IMR-90 (cell line): ENCODE data around the gene EPHB1. TPM values are rescaled to one million over a fixed set of nuclear protein-coding genes. Genes with fewer than 3 reads are reported as not detected.

ENCODE experiments used
- ATAC-seq: fragments of 200-7000 bp; cut with Tn5 transposase; 2 replicates; pipeline ENCODE4 v1.9.1; 2020; ENCODE audit warnings: low read depth, mild to moderate bottlenecking, moderate library complexity
- BruUV-seq: library from RNA; stranded (reverse); fragments of 400-500 nt; replicated peaks from 2 replicates; lab custom pipeline; 2021; lab: Mats Ljungman, UMichigan
- CTCF ChIA-PET: fragments of 300-600 bp; formaldehyde crosslinking; extraction: SDS; loops from one replicate; lab custom pipeline; 2021; ENCODE audit warnings: antibody characterized with exemption; lab: Yijun Ruan, JAX
- POLR2A ChIA-PET: fragments of 300-600 bp; sonication (Branson Sonifier 250); formaldehyde crosslinking; loops from one replicate; lab custom pipeline; 2022; ENCODE audit warnings: antibody characterized with exemption; ENCODE audit not compliant: unreplicated experiment; lab: Charles Lee
- DNase-seq: peaks from one replicate; pipeline ENCODE4 v3.0.0; 2013
- H2AFZ ChIP-seq: replicated peaks from 2 replicates; pipeline ENCODE3; 2013; ENCODE audit warnings: low read length, mild to moderate bottlenecking; ENCODE audit not compliant: poor library complexity
- H2AK5ac ChIP-seq: 2 replicates; pipeline ENCODE4 v1.6.1; 2013; ENCODE audit warnings: low read depth, low read length, inconsistent platforms
- H2AK9ac ChIP-seq: replicated peaks from 2 replicates; pipeline ENCODE3; 2013; ENCODE audit warnings: mild to moderate bottlenecking, low read depth, low read length, moderate library complexity; ENCODE audit not compliant: poor library complexity
- H2BK120ac ChIP-seq: 2 replicates; pipeline ENCODE4 v1.6.1; 2013; ENCODE audit warnings: low read depth, low read length, inconsistent platforms
- H2BK15ac ChIP-seq: 3 replicates; pipeline ENCODE4 v1.6.1; 2013; ENCODE audit warnings: low read depth, low read length, inconsistent platforms
- H2BK20ac ChIP-seq: 2 replicates; pipeline ENCODE4 v1.6.1; 2013; ENCODE audit warnings: low read depth, mild to moderate bottlenecking, inconsistent platforms, low read length, moderate library complexity
- H2BK5ac ChIP-seq: 2 replicates; pipeline ENCODE4 v1.6.1; 2013; ENCODE audit warnings: mild to moderate bottlenecking, low read depth, low read length, inconsistent platforms; ENCODE audit not compliant: poor library complexity, severe bottlenecking
- H3K14ac ChIP-seq: replicated peaks from 2 replicates; pipeline ENCODE4 v1.6.1; 2013; ENCODE audit warnings: low read depth, low read length, inconsistent platforms
- H3K18ac ChIP-seq: 2 replicates; pipeline ENCODE4 v1.6.1; 2013; ENCODE audit warnings: low read depth, low read length, control low read depth
- H3K23ac ChIP-seq: 2 replicates; pipeline ENCODE4 v1.6.1; 2013; ENCODE audit warnings: low read depth, low read length, inconsistent platforms
- H3K27ac ChIP-seq: 2 replicates; pipeline ENCODE4 v1.5.1; 2013; ENCODE audit warnings: mild to moderate bottlenecking, control low read depth, low read length; ENCODE audit not compliant: insufficient read depth
- H3K27me3 ChIP-seq: 2 replicates; pipeline ENCODE4 v1.6.1; 2013; ENCODE audit warnings: low read length; ENCODE audit not compliant: control insufficient read depth, insufficient read depth
- H3K36me3 ChIP-seq: 2 replicates; pipeline ENCODE4 v1.6.1; 2013; ENCODE audit warnings: low read length, mixed read lengths; ENCODE audit not compliant: control insufficient read depth, insufficient read depth
- H3K4ac ChIP-seq: 2 replicates; pipeline ENCODE4 v1.6.1; 2013; ENCODE audit warnings: low read depth, low read length, inconsistent platforms
- H3K4me1 ChIP-seq: 2 replicates; pipeline ENCODE4 v1.6.1; 2013; ENCODE audit warnings: low read length, mixed read lengths; ENCODE audit not compliant: control insufficient read depth, insufficient read depth
- H3K4me2 ChIP-seq: 2 replicates; pipeline ENCODE4 v1.6.1; 2013; ENCODE audit warnings: low read depth, mild to moderate bottlenecking, control low read depth, low read length, moderate library complexity
- H3K4me3 ChIP-seq: 2 replicates; pipeline ENCODE4 v1.5.1; 2013; ENCODE audit warnings: low read depth, mild to moderate bottlenecking, control low read depth, low read length, moderate library complexity; ENCODE audit not compliant: insufficient read depth
- H3K56ac ChIP-seq: 2 replicates; pipeline ENCODE4 v1.6.1; 2013; ENCODE audit warnings: low read length, inconsistent platforms; ENCODE audit not compliant: insufficient read depth; ENCODE audit errors: extremely low read depth
- H3K79me1 ChIP-seq, 2 experiments: 2 replicates each; pipeline ENCODE4 v1.6.1; 2013; ENCODE audit warnings: low read length in 2 of 2, inconsistent platforms in 1 of 2, low read depth in 1 of 2
- H3K9ac ChIP-seq: 2 replicates; pipeline ENCODE4 v1.6.1; 2013; ENCODE audit warnings: low read depth, low read length, control low read depth
- H3K9me1 ChIP-seq: 2 replicates; pipeline ENCODE4 v1.6.1; 2013; ENCODE audit warnings: low read length, inconsistent platforms; ENCODE audit not compliant: insufficient read depth
- H3K9me3 ChIP-seq: 2 replicates; pipeline ENCODE4 v1.6.1; 2013; ENCODE audit warnings: low read length; ENCODE audit not compliant: control insufficient read depth, insufficient read depth
- H4K20me1 ChIP-seq: 2 replicates; pipeline ENCODE4 v1.6.1; 2013; ENCODE audit warnings: low read length, inconsistent platforms; ENCODE audit not compliant: insufficient read depth
- H4K5ac ChIP-seq: 2 replicates; pipeline ENCODE4 v1.6.1; 2013; ENCODE audit warnings: mild to moderate bottlenecking, low read depth, low read length, control low read depth
- H4K8ac ChIP-seq, 2 experiments: 2 replicates each; pipeline ENCODE4 v1.6.1; 2013; ENCODE audit warnings: low read depth in 2 of 2, low read length in 2 of 2, control low read depth in 1 of 2, inconsistent platforms in 1 of 2
- H4K91ac ChIP-seq: 2 replicates; pipeline ENCODE4 v1.6.1; 2013; ENCODE audit warnings: low read depth, low read length, inconsistent platforms; ENCODE audit not compliant: insufficient read depth
- CHD1 ChIP-seq: IDR thresholded peaks from 2 replicates; pipeline ENCODE4 v1.6.1; 2012; ENCODE audit warnings: low read depth, low read length, improper control_type of control experiment
- MAFK ChIP-seq: IDR thresholded peaks from 2 replicates; pipeline ENCODE4 v1.6.1; 2012; ENCODE audit warnings: low read depth, low read length, improper control_type of control experiment
- NFE2L2 ChIP-seq: fragments of 150-350 bp; IDR thresholded peaks from 2 replicates; pipeline ENCODE4 v1.6.1; 2016; ENCODE audit warnings: low read depth, mild to moderate bottlenecking, low read length
- POLR2A ChIP-seq: IDR thresholded peaks from 2 replicates; pipeline ENCODE4 v1.6.1; 2012; ENCODE audit warnings: mild to moderate bottlenecking, low read depth, low read length
- RCOR1 ChIP-seq: IDR thresholded peaks from 2 replicates; pipeline ENCODE4 v1.6.1; 2012; ENCODE audit warnings: mild to moderate bottlenecking, low read length, improper control_type of control experiment; ENCODE audit not compliant: insufficient replicate concordance
- RFX5 ChIP-seq: IDR thresholded peaks from 2 replicates; pipeline ENCODE4 v1.8.0; 2012; ENCODE audit warnings: low read depth, mild to moderate bottlenecking, low read length, moderate library complexity
- USF2 ChIP-seq: fragments of 150-350 bp; IDR thresholded peaks from 2 replicates; pipeline ENCODE4 v1.6.1; 2017; ENCODE audit warnings: mild to moderate bottlenecking, antibody characterized with exemption, low read length, low read depth
- WGBS, 2 experiments: methylation state at CpG; one replicate each; pipeline versions ENCODE4 v1.1.5 to v1.1.7; 2013; ENCODE audit warnings: missing lambda C conversion rate in 2 of 2; ENCODE audit not compliant: insufficient read length in 1 of 2; ENCODE audit errors: extremely low coverage in 2 of 2; 5-methylcytosine and 5-hydroxymethylcytosine counted together
- dilution Hi-C: fragments of 300-500 bp; cut with HindIII; formaldehyde crosslinking; loops from one replicate; pipeline ENCODE4 v1.14.3; 2018; ENCODE audit warnings: low sequenced_read_pairs; ENCODE audit not compliant: unreplicated experiment
- in situ Hi-C: fragments of 300-500 bp; cut with MboI; formaldehyde crosslinking; loops from 3 replicates; pipeline ENCODE4 v1.14.3; 2019; ENCODE audit warnings: low sequenced_read_pairs, inconsistent platforms, mixed read lengths
- intact Hi-C: fragments of 100-400 bp; cut with micrococcal nuclease; formaldehyde crosslinking; loops from 2 replicates; pipeline ENCODE4 v1.10.0; 2022
- polyA plus RNA-seq, 3 experiments: library from polyadenylated mRNA; depleted of rRNA; stranded (reverse); fragments of >200 nt; gene quantifications; 2 replicates each; pipeline ENCODE4 v1.2.3, GENCODE V29; 2012; ENCODE audit warnings: low replicate concordance in 1 of 3
- total RNA-seq: library from RNA; depleted of rRNA; stranded (reverse); fragments of >200 nt; gene quantifications from 2 replicates; pipeline ENCODE4 v1.2.3, GENCODE V29; 2012
- TF ChIP-seq, protein P1 (sequence below): conservative IDR thresholded peaks from 2 replicates; pipeline ENCODE4 v1.5.1; 2012; ENCODE audit warnings: mild to moderate bottlenecking, low read depth, low read length, improper control_type of control experiment

The EPHB1 gene
- total and polyA plus RNA-seq, 2 of the 4 experiments (the other 2 are of a cell fraction), result 0.17 to 0.36 TPM

DNA sequence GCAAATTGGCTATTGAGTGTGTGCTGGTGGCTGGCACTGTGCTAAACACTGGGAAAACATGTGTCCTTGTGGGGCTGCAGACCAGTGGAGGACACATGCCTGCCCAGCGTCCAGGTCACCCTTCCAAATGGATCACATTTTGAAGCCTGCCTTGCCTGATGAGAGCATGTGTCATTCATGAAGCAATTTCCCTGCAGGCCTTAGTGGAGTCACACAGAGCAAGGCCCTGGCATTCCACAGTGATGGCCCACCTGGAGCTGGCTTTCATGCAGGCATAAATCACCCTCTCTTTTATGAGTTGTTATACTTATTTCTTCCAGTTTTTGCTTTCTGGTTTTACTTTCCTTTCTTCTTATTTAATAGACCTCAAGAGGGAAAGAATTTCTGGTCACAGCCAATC lies 219.5 kb downstream of the EPHB1 start:
- no peaks in the 10 kb centered on the region for H3K27me3 ChIP-seq
- H3K4me1 ChIP-seq, result no peaks in the 10 kb centered on the region
- ATAC-seq, result no peak
- no peak overlapping the region for H3K14ac ChIP-seq
- H3K79me1 ChIP-seq, result no peaks in the 10 kb centered on the region
- in situ Hi-C loops (no loop called here), dilution Hi-C loops (no loop called here), intact Hi-C loops (no loop called here)
- H3K4me3 ChIP-seq, result no peak overlapping the region
- no peaks in the 10 kb centered on the region for H3K9me3 ChIP-seq
- no peaks in the 10 kb centered on the region for H4K20me1 ChIP-seq
- no peak for DNase-seq
- no peak overlapping the region for H3K18ac ChIP-seq
- no peak overlapping the region for H2BK20ac ChIP-seq
- no peak overlapping the region for H3K27ac ChIP-seq
- no peak overlapping the region for H3K4ac ChIP-seq
- no peak for TF ChIP-seq POLR2A
- TF ChIP-seq, protein P1, sequence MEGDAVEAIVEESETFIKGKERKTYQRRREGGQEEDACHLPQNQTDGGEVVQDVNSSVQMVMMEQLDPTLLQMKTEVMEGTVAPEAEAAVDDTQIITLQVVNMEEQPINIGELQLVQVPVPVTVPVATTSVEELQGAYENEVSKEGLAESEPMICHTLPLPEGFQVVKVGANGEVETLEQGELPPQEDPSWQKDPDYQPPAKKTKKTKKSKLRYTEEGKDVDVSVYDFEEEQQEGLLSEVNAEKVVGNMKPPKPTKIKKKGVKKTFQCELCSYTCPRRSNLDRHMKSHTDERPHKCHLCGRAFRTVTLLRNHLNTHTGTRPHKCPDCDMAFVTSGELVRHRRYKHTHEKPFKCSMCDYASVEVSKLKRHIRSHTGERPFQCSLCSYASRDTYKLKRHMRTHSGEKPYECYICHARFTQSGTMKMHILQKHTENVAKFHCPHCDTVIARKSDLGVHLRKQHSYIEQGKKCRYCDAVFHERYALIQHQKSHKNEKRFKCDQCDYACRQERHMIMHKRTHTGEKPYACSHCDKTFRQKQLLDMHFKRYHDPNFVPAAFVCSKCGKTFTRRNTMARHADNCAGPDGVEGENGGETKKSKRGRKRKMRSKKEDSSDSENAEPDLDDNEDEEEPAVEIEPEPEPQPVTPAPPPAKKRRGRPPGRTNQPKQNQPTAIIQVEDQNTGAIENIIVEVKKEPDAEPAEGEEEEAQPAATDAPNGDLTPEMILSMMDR, result no peak
- no peak for TF ChIP-seq RCOR1
- TF ChIP-seq USF2, result no peak
- no peak for TF ChIP-seq MAFK
- TF ChIP-seq CHD1, result no peak
- TF ChIP-seq RFX5, result no peak
- TF ChIP-seq NFE2L2, result no peak
- no peak overlapping the region for H3K23ac ChIP-seq
- no peak overlapping the region for H4K91ac ChIP-seq
- H2AFZ ChIP-seq, result no peak overlapping the region
- H3K9ac ChIP-seq, result no peak overlapping the region
- no peak overlapping the region for H2BK15ac ChIP-seq
- H3K36me3 ChIP-seq, result no peaks in the 10 kb centered on the region
- no TSS peak for BruUV-seq
- no peak overlapping the region for H2BK120ac ChIP-seq
- no peak overlapping the region for H4K8ac ChIP-seq
- WGBS, 2 experiments, result no CpG with 5 or more reads among the region's 1 CpG
- H3K9me1 ChIP-seq, result no peaks in the 10 kb centered on the region
- no peak overlapping the region for H2AK5ac ChIP-seq
- ChIA-PET CTCF (no interaction called here), POLR2A (no interaction called here)
- H2AK9ac ChIP-seq, result no peak overlapping the region
- H3K56ac ChIP-seq, result no peak overlapping the region
- no peak overlapping the region for H2BK5ac ChIP-seq
- H4K5ac ChIP-seq, result no peak overlapping the region
- H3K4me2 ChIP-seq, result no peak overlapping the region
